Fibroblast of upper back skin (primary cell): ENCODE results near the gene GRM8.

Source experiments
- DNase-seq: peaks from one replicate; pipeline ENCODE4 v3.0.0-alpha.2; 2013

Gene GRM8

GRCh38 chr7:126411032-126411820, 841.5 kb downstream of the GRM8 start:
- no peak for DNase-seq

- no peak for DNase-seq
Measured at GRCh38 chr7:126403040-126403439, 849.7 kb downstream of the GRM8 start.

GRCh38 chr7:126401918-126402317, 850.8 kb downstream of the GRM8 start:
- DNase-seq = no peak

- DNase-seq = no peak
Measured at GRCh38 chr7:126398851-126399529, 853.8 kb downstream of the GRM8 start.

GRCh38 chr7:126398285-126398684, 854.5 kb downstream of the GRM8 start:
- no peak for DNase-seq

GRCh38 chr7:126394406-126394805, 858.3 kb downstream of the GRM8 start:
- no peak for DNase-seq
